Psoas muscle (tissue), 8 donors: ENCODE data around the gene HTR6. TPM values are rescaled to one million over a fixed set of nuclear protein-coding genes. Genes with fewer than 3 reads are reported as not detected.

Experiments used
- ATAC-seq, 4 donors: fragments of 200-7000 bp; cut with Tn5 transposase; one replicate each; pipeline ENCODE4 v1.9.1; 2020; ENCODE audit warnings: moderate library complexity in 3 of 4, mild to moderate bottlenecking in 2 of 4
- DNase-seq, 2 donors: peaks; one replicate each; pipeline ENCODE4 v3.0.0-alpha.2; 2020
- H3K27ac ChIP-seq: fragments of 200-600 bp; one replicate; pipeline ENCODE4 v1.8.0; 2022
- H3K27me3 ChIP-seq, 3 donors: fragments of 200-600 bp in 1 of 3; one replicate each; pipeline versions ENCODE4 v1.6.1 to v1.8.0; 2013 to 2022; ENCODE audit warnings: low read length in 2 of 3, mild to moderate bottlenecking in 2 of 3, moderate library complexity in 1 of 3; ENCODE audit not compliant: insufficient read depth in 3 of 3
- H3K36me3 ChIP-seq, 2 donors: fragments of 200-600 bp in 1 of 2; one replicate each; pipeline versions ENCODE4 v1.6.1 to v1.8.0; 2013 to 2022; ENCODE audit warnings: low read depth in 1 of 2, mild to moderate bottlenecking in 1 of 2, moderate library complexity in 1 of 2; ENCODE audit not compliant: insufficient read depth in 1 of 2
- H3K4me1 ChIP-seq: fragments of 200-600 bp; one replicate; pipeline ENCODE4 v1.8.0; 2022
- H3K4me3 ChIP-seq: fragments of 200-600 bp; one replicate; pipeline ENCODE4 v1.8.0; 2022; ENCODE audit warnings: mild to moderate bottlenecking
- H3K9me3 ChIP-seq: fragments of 200-600 bp; one replicate; pipeline ENCODE4 v1.8.0; 2022
- WGBS, 3 donors: extraction: QIAGEN DNeasy Blood & Tissue Kit; methylation state at CpG; one replicate each; pipeline versions ENCODE4 v1.1.6 to v1.1.7; 2013; 5-methylcytosine and 5-hydroxymethylcytosine counted together
- intact Hi-C, 2 donors: fragments of 100-400 bp; cut with DNase I; formaldehyde crosslinking; loops; one replicate each; pipeline versions ENCODE4 v1.11.0 to v1.14.2; 2022
- polyA plus RNA-seq, 3 donors: library from polyadenylated mRNA; stranded (reverse); fragments of 200-250 nt; gene quantifications; one replicate each; pipeline ENCODE4 v1.2.3, GENCODE V29; 2013
- total RNA-seq, 4 donors: library from RNA; stranded (reverse); fragmentation: NEBNext Ultra II Directional in 2 of 4; extraction: Animal tissue kit (Norgen Biotek cat#: 25700) in 2 of 4; gene quantifications; one replicate each; pipeline versions ENCODE4 v1.2.1 to v1.2.4, GENCODE V29; 2021 to 2023
- TF ChIP-seq, protein P1 (sequence below): fragments of 200-600 bp; IDR thresholded peaks from one replicate; pipeline ENCODE4 v1.8.0; 2022; ENCODE audit warnings: antibody characterized with exemption
- donor health status: healthy with polysubstance abuse.
- donor health status: DM: no; HTN: no; CAD: no; lungs with moderate emphysema.
- donor health status: Bipolar disorder and iron deficiency.
- donor health status: healthy.
- donor health status: DM: yes; HTN: yes; CAD: no.
- donor health status: DM: no; HTN: no; CAD: no.
- donor health status: DM: no; HTN: no; CAD: no.
- donor health status: DM: yes; HTN: yes; CAD: no.

Gene HTR6
- total and polyA plus RNA-seq, 7 donors: not detected

DNA sequence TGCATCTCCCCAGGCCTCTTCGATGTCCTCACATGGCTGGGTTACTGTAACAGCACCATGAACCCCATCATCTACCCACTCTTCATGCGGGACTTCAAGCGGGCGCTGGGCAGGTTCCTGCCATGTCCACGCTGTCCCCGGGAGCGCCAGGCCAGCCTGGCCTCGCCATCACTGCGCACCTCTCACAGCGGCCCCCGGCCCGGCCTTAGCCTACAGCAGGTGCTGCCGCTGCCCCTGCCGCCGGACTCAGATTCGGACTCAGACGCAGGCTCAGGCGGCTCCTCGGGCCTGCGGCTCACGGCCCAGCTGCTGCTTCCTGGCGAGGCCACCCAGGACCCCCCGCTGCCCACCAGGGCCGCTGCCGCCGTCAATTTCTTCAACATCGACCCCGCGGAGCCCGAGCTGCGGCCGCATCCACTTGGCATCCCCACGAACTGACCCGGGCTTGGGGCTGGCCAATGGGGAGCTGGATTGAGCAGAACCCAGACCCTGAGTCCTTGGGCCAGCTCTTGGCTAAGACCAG, 14.3 kb downstream of the HTR6 start:
- WGBS, 3 donors: 88 to 92% (median 88%) methylated on average over 30 to 34 of the region's 34 CpGs
- DNase-seq (no peak), ATAC-seq (no peak)
- Histone ChIP-seq H3K4me1 (no peaks in the 10 kb centered on the region), H3K9me3 (no peaks in the 10 kb centered on the region), H3K36me3 (no peaks in the 10 kb centered on the region), H3K27me3 (peaks cover 0 to 4% (median 0%) of the 10 kb centered on the region in 3 donors), H3K27ac (no peak overlapping the region), H3K4me3 (no peak overlapping the region)
- intact Hi-C loops: no loop called here
- TF ChIP-seq, protein P1, sequence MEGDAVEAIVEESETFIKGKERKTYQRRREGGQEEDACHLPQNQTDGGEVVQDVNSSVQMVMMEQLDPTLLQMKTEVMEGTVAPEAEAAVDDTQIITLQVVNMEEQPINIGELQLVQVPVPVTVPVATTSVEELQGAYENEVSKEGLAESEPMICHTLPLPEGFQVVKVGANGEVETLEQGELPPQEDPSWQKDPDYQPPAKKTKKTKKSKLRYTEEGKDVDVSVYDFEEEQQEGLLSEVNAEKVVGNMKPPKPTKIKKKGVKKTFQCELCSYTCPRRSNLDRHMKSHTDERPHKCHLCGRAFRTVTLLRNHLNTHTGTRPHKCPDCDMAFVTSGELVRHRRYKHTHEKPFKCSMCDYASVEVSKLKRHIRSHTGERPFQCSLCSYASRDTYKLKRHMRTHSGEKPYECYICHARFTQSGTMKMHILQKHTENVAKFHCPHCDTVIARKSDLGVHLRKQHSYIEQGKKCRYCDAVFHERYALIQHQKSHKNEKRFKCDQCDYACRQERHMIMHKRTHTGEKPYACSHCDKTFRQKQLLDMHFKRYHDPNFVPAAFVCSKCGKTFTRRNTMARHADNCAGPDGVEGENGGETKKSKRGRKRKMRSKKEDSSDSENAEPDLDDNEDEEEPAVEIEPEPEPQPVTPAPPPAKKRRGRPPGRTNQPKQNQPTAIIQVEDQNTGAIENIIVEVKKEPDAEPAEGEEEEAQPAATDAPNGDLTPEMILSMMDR: no peak

DNA sequence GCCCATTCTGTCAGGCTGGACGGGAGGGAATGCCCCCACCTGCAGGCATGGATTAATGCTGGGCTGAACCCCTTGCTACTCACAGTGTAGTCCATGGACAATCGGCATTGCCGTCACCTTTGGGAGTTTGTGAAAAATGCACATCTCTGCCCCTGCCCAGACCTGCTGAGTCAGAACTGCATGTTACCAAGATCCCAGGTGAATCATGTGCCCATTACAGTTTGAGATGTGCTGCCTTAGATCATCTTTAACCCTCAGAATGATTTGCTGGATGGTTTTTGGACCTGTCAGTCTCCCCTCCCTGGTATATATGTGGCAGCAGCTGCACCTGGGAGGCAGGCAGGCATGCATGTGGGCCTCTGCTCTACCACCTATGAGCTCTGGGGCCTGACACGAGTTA, 15.0 kb downstream of the HTR6 start:
- intact Hi-C loops: no loop called here
- WGBS, 3 donors: 73 to 84% (median 77%) methylated on average over 4 of the region's 4 CpGs
- no peaks in the 10 kb centered on the region for H3K36me3 ChIP-seq
- H3K27ac ChIP-seq: no peak overlapping the region
- no peaks in the 10 kb centered on the region for H3K4me1 ChIP-seq
- H3K9me3 ChIP-seq: no peaks in the 10 kb centered on the region
- no peak for ATAC-seq
- TF ChIP-seq, protein P1: no peak
- H3K27me3 ChIP-seq: peaks cover 0 to 4% (median 0%) of the 10 kb centered on the region in 3 donors
- DNase-seq: no peak
- H3K4me3 ChIP-seq: no peak overlapping the region

DNA sequence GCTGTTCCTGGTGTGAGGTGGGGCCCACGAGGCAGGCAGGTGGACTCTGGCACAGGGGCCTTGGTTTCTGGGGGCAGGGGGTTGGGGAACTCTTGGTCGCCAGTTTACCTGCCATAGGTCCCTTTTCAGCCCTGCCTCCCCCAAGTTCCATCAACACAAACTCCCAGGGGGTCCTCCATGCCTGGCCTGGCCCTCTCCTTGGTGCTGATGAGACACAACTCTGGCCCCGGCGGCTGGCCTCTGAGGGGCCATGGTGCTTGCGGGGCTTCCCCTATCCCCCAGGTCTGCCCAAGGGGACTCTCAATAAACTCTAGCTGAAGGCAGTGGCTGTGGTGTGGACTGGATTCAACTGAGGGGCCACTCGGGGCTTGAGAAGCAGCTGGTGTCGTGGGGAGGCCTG, 16.0 kb downstream of the HTR6 start:
- no peak for ATAC-seq
- Histone ChIP-seq H3K36me3 (no peaks in the 10 kb centered on the region), H3K9me3 (no peaks in the 10 kb centered on the region), H3K27me3 (peaks cover 0 to 4% (median 0%) of the 10 kb centered on the region in 3 donors), H3K4me3 (no peak overlapping the region), H3K27ac (no peak overlapping the region), H3K4me1 (no peaks in the 10 kb centered on the region)
- 71 to 79% (median 77%) methylated on average over 6 to 7 of the region's 7 CpGs for WGBS, 3 donors
- TF ChIP-seq, protein P1: no peak
- intact Hi-C loops: no loop called here
- DNase-seq: no peak

DNA sequence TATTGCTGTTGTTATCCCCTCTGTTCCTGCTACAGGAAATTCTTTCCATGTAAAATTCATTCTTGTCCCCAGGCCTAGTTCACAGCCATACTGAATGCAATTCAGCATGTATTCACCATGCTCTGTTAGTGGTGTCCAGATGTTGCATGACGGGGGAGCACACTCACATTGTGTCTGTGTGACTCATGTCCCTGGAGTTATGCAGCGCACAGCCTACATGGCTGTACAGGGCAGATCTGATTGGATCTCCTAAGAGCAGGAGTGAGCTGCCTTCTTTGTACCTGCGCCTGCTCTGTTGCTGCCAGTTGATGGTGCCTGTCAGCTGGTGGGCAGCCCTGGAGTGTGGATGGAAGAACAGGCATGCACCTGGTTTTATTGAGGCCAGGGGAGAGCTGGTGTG, 17.6 kb downstream of the HTR6 start:
- H3K4me3 ChIP-seq: no peak overlapping the region
- peak in 1 of 2 donors; percentile 17 for DNase-seq
- no peaks in the 10 kb centered on the region for H3K36me3 ChIP-seq
- 82 to 89% (median 89%) methylated on average over 3 of the region's 3 CpGs for WGBS, 3 donors
- no peaks in the 10 kb centered on the region for H3K9me3 ChIP-seq
- no peak overlapping the region for H3K27ac ChIP-seq
- TF ChIP-seq, protein P1: no peak
- H3K27me3 ChIP-seq: peaks cover 0 to 4% (median 0%) of the 10 kb centered on the region in 3 donors
- H3K4me1 ChIP-seq: no peaks in the 10 kb centered on the region
- no peak for ATAC-seq
- intact Hi-C loops: no loop called here

DNA sequence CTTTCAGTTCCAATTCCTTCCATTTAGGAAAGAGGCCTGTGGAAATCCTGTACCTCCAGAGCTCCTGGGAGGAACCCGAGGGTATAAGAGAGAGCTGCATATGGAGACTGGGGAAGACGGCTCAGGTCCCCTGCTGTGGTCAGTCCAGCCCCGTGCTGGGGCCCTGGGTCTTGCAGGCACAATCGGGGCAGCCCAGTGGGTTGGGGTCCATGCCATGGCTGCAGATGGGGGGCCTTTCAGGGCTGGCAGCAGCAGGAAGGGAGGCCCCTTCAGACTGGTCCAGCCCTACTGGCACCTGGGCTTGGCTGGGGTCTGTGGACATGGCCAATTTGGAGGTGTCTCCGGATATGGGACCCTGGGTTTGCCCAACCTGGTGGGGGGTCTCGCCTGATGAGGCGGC, 18.2 kb downstream of the HTR6 start:
- no peaks in the 10 kb centered on the region for H3K36me3 ChIP-seq
- ATAC-seq (no peak), DNase-seq (no peak)
- 74 to 81% (median 75%) methylated on average over 6 to 7 of the region's 7 CpGs for WGBS, 3 donors
- intact Hi-C loops: no loop called here
- H3K27me3 ChIP-seq: peaks cover 0 to 4% (median 0%) of the 10 kb centered on the region in 3 donors
- H3K4me3 ChIP-seq: no peak overlapping the region
- TF ChIP-seq, protein P1: no peak
- H3K9me3 ChIP-seq: no peaks in the 10 kb centered on the region
- H3K4me1 ChIP-seq: no peaks in the 10 kb centered on the region
- no peak overlapping the region for H3K27ac ChIP-seq
